NCI-H2227 treated with DMSO at 0.1 percent for 48 hours (cell line): Measurements from ENCODE around the gene MALT1.
"Not testable (repeated sequence)": the region's sequence is repeated elsewhere in the genome, so short reads cannot be mapped to it uniquely, and the experiment has no call there.

Experiments used
- DNase-seq: peaks from one replicate; lab custom pipeline; 2025; lab: John Stamatoyannopoulos, UW

MALT1 gene

GRCh38 chr18:58671111-58671631 is at the start of gene MALT1:
MALT1 (plus strand) TSS chr18:58671465; CDS start chr18:58671644, 179 bp downstream.
- DNase-seq, result peak; percentile 89

GRCh38 chr18:58624011-58624410 is 47.3 kb upstream of the MALT1 start:
- no peak for DNase-seq

GRCh38 chr18:58625839-58626238 is 45.4 kb upstream of the MALT1 start:
- no peak for DNase-seq

- no peak for DNase-seq
Measured at GRCh38 chr18:58630071-58630470, 41.2 kb upstream of the MALT1 start.

- no peak for DNase-seq
Measured at GRCh38 chr18:58631301-58631700, 40.0 kb upstream of the MALT1 start.

- no peak for DNase-seq
Measured at GRCh38 chr18:58632552-58632951, 38.7 kb upstream of the MALT1 start.

GRCh38 chr18:58633874-58634273 is 37.4 kb upstream of the MALT1 start:
- DNase-seq, result no peak

GRCh38 chr18:58635891-58636290 is 35.4 kb upstream of the MALT1 start:
- DNase-seq, result no peak

- no peak for DNase-seq
Measured at GRCh38 chr18:58637197-58637596, 34.1 kb upstream of the MALT1 start.

GRCh38 chr18:58637946-58638345 is 33.3 kb upstream of the MALT1 start:
- DNase-seq, result no peak

GRCh38 chr18:58638441-58638840 is 32.8 kb upstream of the MALT1 start:
- no peak for DNase-seq

- DNase-seq, result no peak
Measured at GRCh38 chr18:58639237-58639636, 32.0 kb upstream of the MALT1 start.

- no peak for DNase-seq
Measured at GRCh38 chr18:58639751-58640427, 31.4 kb upstream of the MALT1 start.

- DNase-seq, result no peak
Measured at GRCh38 chr18:58640428-58640805, 30.8 kb upstream of the MALT1 start.

- no peak for DNase-seq
Measured at GRCh38 chr18:58640891-58641610, 30.2 kb upstream of the MALT1 start.

- not testable (repeated sequence) for DNase-seq
Measured at GRCh38 chr18:58643557-58643956, 27.7 kb upstream of the MALT1 start.

GRCh38 chr18:58645398-58645797 is 25.9 kb upstream of the MALT1 start:
- no peak for DNase-seq

- DNase-seq, result no peak
Measured at GRCh38 chr18:58646334-58646862, 24.9 kb upstream of the MALT1 start.

- DNase-seq, result no peak
Measured at GRCh38 chr18:58649966-58650816, 21.1 kb upstream of the MALT1 start.

GRCh38 chr18:58650830-58651229 is 20.4 kb upstream of the MALT1 start:
- DNase-seq, result not testable (repeated sequence)

GRCh38 chr18:58653144-58653722 is 18.0 kb upstream of the MALT1 start:
- DNase-seq, result not testable (repeated sequence)
